ENCODE measurements around the gene MYZAP. TPM values are rescaled to one million over a fixed set of nuclear protein-coding genes. Genes with fewer than 3 reads are reported as not detected.

Gene MYZAP
- total and polyA plus RNA-seq, 11 donors = 280 to 1,065 (median 610) TPM

- WGBS, 4 donors = 89 to 96% (median 94%) methylated on average over 3 of the region's 3 CpGs
- Histone ChIP-seq H3K4me3 (no peak overlapping the region), H3K36me3 (no peaks in the 10 kb centered on the region), H3K9me3 (no peaks in the 10 kb centered on the region), H3K27me3 (no peaks in the 10 kb centered on the region), H3K27ac (peak overlapping the region in 10 of 12 donors; percentile 30 to 94 (median 85)), H3K4me1 (peaks cover 8 to 60% (median 53%) of the 10 kb centered on the region in 12 donors)
- intact Hi-C loops (cut with DNase I) = loop anchor here in 7 of 10 donors (5.0 to 10.0 kb wide), 9 partner anchors 150 to 517 kb away; partner anchors contain the start of genes ALDH1A2 (in 4 of the 7) and POLR2M (in 2 of the 7)
- TF ChIP-seq CTCF (IDR thresholded peaks at IDR 0.05) = no peak
- no peak for TF ChIP-seq POLR2A (IDR thresholded peaks at IDR 0.05)
- ATAC-seq (no peak), DNase-seq (no peak)
These were observed 36.4 kb upstream of the MYZAP start for GRCh38 chr15:57555270-57555669.

GRCh38 chr15:57556040-57556439 is 35.7 kb upstream of the MYZAP start:
- Histone ChIP-seq H3K4me3 (no peak overlapping the region), H3K9me3 (no peaks in the 10 kb centered on the region), H3K4me1 (peaks cover 8 to 60% (median 49%) of the 10 kb centered on the region in 12 donors), H3K27me3 (no peaks in the 10 kb centered on the region), H3K27ac (no peak overlapping the region), H3K36me3 (no peaks in the 10 kb centered on the region)
- ATAC-seq = no peak
- no peak for DNase-seq
- TF ChIP-seq CTCF (IDR thresholded peaks at IDR 0.05) = no peak
- TF ChIP-seq POLR2A (IDR thresholded peaks at IDR 0.05) = no peak
- intact Hi-C loops (cut with DNase I) = loop anchor here in 7 of 10 donors (5.0 to 10.0 kb wide), 9 partner anchors 149 to 516 kb away; partner anchors contain the start of genes ALDH1A2 (in 4 of the 7) and POLR2M (in 2 of the 7)
- WGBS, 4 donors = 85 to 94% (median 90%) methylated on average over 9 of the region's 9 CpGs

- no peak for DNase-seq
- Histone ChIP-seq H3K36me3 (no peaks in the 10 kb centered on the region), H3K9me3 (no peaks in the 10 kb centered on the region), H3K4me1 (peaks cover 5 to 60% (median 44%) of the 10 kb centered on the region in 12 donors), H3K4me3 (no peak overlapping the region), H3K27ac (no peak overlapping the region), H3K27me3 (no peaks in the 10 kb centered on the region)
- intact Hi-C loops (cut with DNase I) = loop anchor here in 7 of 10 donors (5.0 to 10.0 kb wide), 9 partner anchors 148 to 515 kb away; partner anchors contain the start of genes ALDH1A2 (in 4 of the 7) and POLR2M (in 2 of the 7)
- 86 to 95% (median 93%) methylated on average over 3 of the region's 3 CpGs for WGBS, 4 donors
- TF ChIP-seq POLR2A (IDR thresholded peaks at IDR 0.05) = no peak
- no peak for TF ChIP-seq CTCF (IDR thresholded peaks at IDR 0.05)
- ATAC-seq = no peak
These were observed 34.4 kb upstream of the MYZAP start for GRCh38 chr15:57557267-57557666.

GRCh38 chr15:57557810-57558209 is 33.9 kb upstream of the MYZAP start:
- no peaks in the 10 kb centered on the region for H3K27me3 ChIP-seq
- ATAC-seq = no peak
- TF ChIP-seq POLR2A (IDR thresholded peaks at IDR 0.05) (no peak), CTCF (IDR thresholded peaks at IDR 0.05) (no peak)
- H3K4me3 ChIP-seq = no peak overlapping the region
- no peaks in the 10 kb centered on the region for H3K36me3 ChIP-seq
- no peaks in the 10 kb centered on the region for H3K9me3 ChIP-seq
- no peak overlapping the region for H3K27ac ChIP-seq
- intact Hi-C loops (cut with DNase I) = loop anchor here in 7 of 10 donors (2.0 to 10.0 kb wide), 10 partner anchors 147 to 514 kb away; partner anchors contain the start of genes ALDH1A2 (in 4 of the 7) and POLR2M (in 2 of the 7)
- DNase-seq = no peak
- WGBS, 4 donors = 95 to 97% (median 97%) methylated on average over 6 of the region's 6 CpGs
- H3K4me1 ChIP-seq = peaks cover 5 to 59% (median 39%) of the 10 kb centered on the region in 12 donors

All from heart left ventricle (tissue), 16 donors.